NOMO-1 (cell line): ENCODE measurements around the gene NAPG.
"Not testable (repeated sequence)": the region's sequence is repeated elsewhere in the genome, so short reads cannot be mapped to it uniquely, and the experiment has no call there.

Experiments used
- DNase-seq, 2 experiments: peaks; one replicate each; lab custom pipeline; 2025; ENCODE audit not compliant: unreplicated experiment in 2 of 2; lab: John Stamatoyannopoulos, UW

Gene NAPG

GRCh38 chr18:10543277-10543676, 17.4 kb downstream of the NAPG start:
- no peak for DNase-seq

- DNase-seq = no peak
These were observed 18.4 kb downstream of the NAPG start for GRCh38 chr18:10544093-10544748.

- DNase-seq = no peak
These were observed 20.9 kb downstream of the NAPG start for GRCh38 chr18:10546557-10547300.

- DNase-seq = no peak
These were observed 26.4 kb downstream of the NAPG start for GRCh38 chr18:10552226-10552625.

- DNase-seq = not testable (repeated sequence)
These were observed 30.4 kb downstream of the NAPG start for GRCh38 chr18:10556251-10556650.

- no peak for DNase-seq
These were observed 31.4 kb downstream of the NAPG start for GRCh38 chr18:10557085-10557677.

- DNase-seq = no peak
These were observed 32.6 kb downstream of the NAPG start for GRCh38 chr18:10558243-10558966.

- DNase-seq = no peak
These were observed 33.1 kb downstream of the NAPG start for GRCh38 chr18:10558967-10559298.

GRCh38 chr18:10559553-10560451, 34.0 kb downstream of the NAPG start:
- no peak for DNase-seq

GRCh38 chr18:10560452-10561045, 34.7 kb downstream of the NAPG start:
- peak; percentile 9 to 43 for DNase-seq

- DNase-seq = no peak
These were observed 36.9 kb downstream of the NAPG start for GRCh38 chr18:10562773-10563160.

GRCh38 chr18:10563886-10564285, 38.1 kb downstream of the NAPG start:
- DNase-seq = no peak

- DNase-seq = no peak
These were observed 39.3 kb downstream of the NAPG start for GRCh38 chr18:10564975-10565773.

GRCh38 chr18:10565835-10566234, 40.0 kb downstream of the NAPG start:
- DNase-seq = no peak

GRCh38 chr18:10566390-10566789, 40.6 kb downstream of the NAPG start:
- no peak for DNase-seq

- DNase-seq = not testable (repeated sequence)
These were observed 44.1 kb downstream of the NAPG start for GRCh38 chr18:10569941-10570340.

- DNase-seq = no peak
These were observed 44.8 kb downstream of the NAPG start for GRCh38 chr18:10570622-10571021.

GRCh38 chr18:10571537-10571936, 45.7 kb downstream of the NAPG start:
- no peak for DNase-seq

GRCh38 chr18:10573261-10573660, 47.4 kb downstream of the NAPG start:
- DNase-seq = not testable (repeated sequence)
